ENCODE measurements around the gene C19orf85. TPM values are rescaled to one million over a fixed set of nuclear protein-coding genes. Genes with fewer than 3 reads are reported as not detected.

The C19orf85 gene
- total and polyA plus RNA-seq, 2 experiments from 2014 or later: 1.7 to 3.4 TPM

- no peaks in the 10 kb centered on the region for H4K20me1 ChIP-seq (replicated peaks; ENCODE audit: insufficient read depth)
These were observed 22.7 kb upstream of the C19orf85 start for GRCh38 chr19:55486971-55487923.

DNA sequence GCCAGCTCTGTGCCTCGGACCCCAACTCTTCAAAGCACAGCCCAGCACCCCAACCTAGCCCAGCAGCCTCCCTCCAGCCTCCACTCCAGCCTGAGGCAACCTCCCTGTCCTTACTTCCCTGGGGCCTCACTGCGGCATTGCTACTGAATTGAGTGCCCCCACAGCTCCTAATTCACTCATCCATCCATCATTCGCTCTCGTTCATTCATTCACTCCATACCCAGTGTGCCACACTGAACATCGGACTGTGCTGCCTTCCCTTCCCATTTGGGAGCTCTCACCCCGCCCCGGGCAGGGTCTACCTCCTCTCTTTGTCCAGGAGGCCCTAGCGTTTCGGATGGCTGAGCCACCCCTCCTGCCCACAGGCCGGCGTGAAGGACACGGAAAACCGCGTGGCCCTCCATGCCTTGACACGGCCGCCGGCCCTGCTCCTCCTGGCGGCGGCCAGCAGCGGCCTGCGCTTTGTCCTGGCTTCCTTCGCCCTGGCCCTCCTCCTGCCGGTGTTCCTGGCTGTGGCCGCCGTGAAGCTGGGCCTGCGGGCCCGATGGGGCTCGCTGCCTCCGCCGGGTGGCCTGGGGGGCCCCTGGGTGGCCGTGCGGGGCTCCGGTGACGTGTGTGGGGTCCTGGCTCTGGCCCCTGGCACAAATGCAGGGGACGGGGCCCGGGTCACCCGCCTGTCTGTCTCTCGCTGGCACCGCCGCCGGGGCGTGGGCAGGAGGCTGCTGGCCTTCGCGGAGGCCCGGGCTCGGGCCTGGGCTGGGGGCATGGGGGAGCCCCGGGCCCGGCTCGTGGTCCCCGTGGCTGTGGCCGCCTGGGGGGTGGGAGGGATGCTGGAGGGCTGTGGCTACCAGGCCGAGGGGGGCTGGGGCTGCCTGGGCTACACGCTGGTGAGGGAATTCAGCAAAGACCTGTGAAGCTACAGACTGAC, 21.8 kb upstream of the C19orf85 start:
- no peaks in the 10 kb centered on the region; the same call in 2 of the 3 replicates for H3K9me3 Mint-ChIP-seq
- peaks cover 24% of the 10 kb centered on the region for H3K4me1 Mint-ChIP-seq
- Histone ChIP-seq H3K36me3 (ENCODE audit: insufficient read depth) (no peaks in the 10 kb centered on the region), H3F3A (replicated peaks; ENCODE audit: low read depth) (peaks cover 15% of the 10 kb centered on the region), H3K4me2 (peak overlapping the region; percentile 95), H4K20me1 (replicated peaks; ENCODE audit: insufficient read depth) (no peaks in the 10 kb centered on the region), H3K4me3 (peak overlapping the region; percentile 80; the same call in 1 of the 2 replicates), H3K9me2 (ENCODE audit: insufficient read depth) (no peaks in the 10 kb centered on the region), H3K4me1 (ENCODE audit: insufficient read depth) (peaks cover 22% of the 10 kb centered on the region; the same call in 1 of the 2 replicates), H3K27ac (ENCODE audit: low read depth) (no peak overlapping the region), H2AFZ (no peak overlapping the region), H3K27me3 (ENCODE audit: insufficient read depth) (no peaks in the 10 kb centered on the region), H3K79me2 (replicated peaks; ENCODE audit: insufficient read depth) (no peaks in the 10 kb centered on the region)
- no peak for ATAC-seq
- H3K36me3 Mint-ChIP-seq (ENCODE audit: low read depth): no peaks in the 10 kb centered on the region; the same call in 2 of the 3 replicates
- H3K4me3 Mint-ChIP-seq: peak overlapping the region; percentile 91
- peaks cover 14% of the 10 kb centered on the region for H3K27me3 Mint-ChIP-seq (ENCODE audit: insufficient read depth, low read depth, poor library complexity)
- DNase-seq (ENCODE audit: low spot score): no peak
- H3K27ac Mint-ChIP-seq: peak overlapping the region; percentile 68
- TF ChIP-seq NANOG (IDR thresholded peaks at IDR 0.05; ENCODE audit: borderline replicate concordance) (no peak), CTCF (conservative IDR thresholded peaks at IDR 0.05; ENCODE audit: low read depth in 2 of 2) (peak in 1 of 2 experiments; percentile 15; a peak in 1 of 4 replicates), STAT1 (IDR thresholded peaks at IDR 0.05; ENCODE audit: unreplicated experiment) (no peak)

More at GRCh38 chr19:55486971-55487923, 22.7 kb upstream of the C19orf85 start:
- ATAC-seq (no peak), DNase-seq (ENCODE audit: low spot score) (no peak)
- Histone ChIP-seq H3K36me3 (ENCODE audit: insufficient read depth) (no peaks in the 10 kb centered on the region), H3K4me3 (peak overlapping the region; percentile 35), H3K9me2 (ENCODE audit: insufficient read depth) (no peaks in the 10 kb centered on the region), H3K27me3 (ENCODE audit: insufficient read depth) (no peaks in the 10 kb centered on the region), H3K79me2 (replicated peaks; ENCODE audit: insufficient read depth) (no peaks in the 10 kb centered on the region), H3K4me2 (peak overlapping the region; percentile 71), H3F3A (replicated peaks; ENCODE audit: low read depth) (peaks cover 15% of the 10 kb centered on the region), H3K27ac (ENCODE audit: low read depth) (0 out of 2 replicates have a peak overlapping the region, but pooled peaks have one; percentile 66), H3K4me1 (ENCODE audit: insufficient read depth) (peaks cover 22% of the 10 kb centered on the region; the same call in 1 of the 2 replicates), H2AFZ (no peak overlapping the region)
- peaks cover 24% of the 10 kb centered on the region for H3K4me1 Mint-ChIP-seq
- H3K27me3 Mint-ChIP-seq (ENCODE audit: insufficient read depth, low read depth, poor library complexity): peaks cover 14% of the 10 kb centered on the region
- TF ChIP-seq, protein P1, sequence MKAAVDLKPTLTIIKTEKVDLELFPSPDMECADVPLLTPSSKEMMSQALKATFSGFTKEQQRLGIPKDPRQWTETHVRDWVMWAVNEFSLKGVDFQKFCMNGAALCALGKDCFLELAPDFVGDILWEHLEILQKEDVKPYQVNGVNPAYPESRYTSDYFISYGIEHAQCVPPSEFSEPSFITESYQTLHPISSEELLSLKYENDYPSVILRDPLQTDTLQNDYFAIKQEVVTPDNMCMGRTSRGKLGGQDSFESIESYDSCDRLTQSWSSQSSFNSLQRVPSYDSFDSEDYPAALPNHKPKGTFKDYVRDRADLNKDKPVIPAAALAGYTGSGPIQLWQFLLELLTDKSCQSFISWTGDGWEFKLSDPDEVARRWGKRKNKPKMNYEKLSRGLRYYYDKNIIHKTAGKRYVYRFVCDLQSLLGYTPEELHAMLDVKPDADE (IDR thresholded peaks at IDR 0.05): no peak
- no peak for TF ChIP-seq EZH2 (IDR thresholded peaks at IDR 0.05; ENCODE audit: low read depth, unreplicated experiment)
- TF ChIP-seq ZNF114 (CRISPR knock-in tag; IDR thresholded peaks at IDR 0.05): no peak
- no peak for TF ChIP-seq ZNF331 (CRISPR knock-in tag; IDR thresholded peaks at IDR 0.05; ENCODE audit: low read depth)
- no peak for TF ChIP-seq NANOG (IDR thresholded peaks at IDR 0.05; ENCODE audit: borderline replicate concordance)
- H3K4me3 Mint-ChIP-seq: peak overlapping the region; percentile 53
- no peaks in the 10 kb centered on the region; the same call in 2 of the 3 replicates for H3K9me3 Mint-ChIP-seq
- no peaks in the 10 kb centered on the region; the same call in 2 of the 3 replicates for H3K36me3 Mint-ChIP-seq (ENCODE audit: low read depth)
- H3K27ac Mint-ChIP-seq: peak overlapping the region; percentile 44; the same call in 1 of the 2 replicates
